Skeletal muscle tissue (tissue), 4 donors: ENCODE data around the gene INTS1. TPM values are rescaled to one million over a fixed set of nuclear protein-coding genes. Genes with fewer than 3 reads are reported as not detected.
"Not testable (repeated sequence)": the region's sequence is repeated elsewhere in the genome, so short reads cannot be mapped to it uniquely, and the experiment has no call there.

Experiments
- H3K27ac ChIP-seq: one replicate; pipeline ENCODE4 v1.7.0; 2013; ENCODE audit warnings: mild to moderate bottlenecking, low read depth, low read length, inconsistent platforms
- H3K27me3 ChIP-seq, 3 donors: one replicate each; pipeline ENCODE4 v1.7.0; 2013; ENCODE audit warnings: low read length in 3 of 3; ENCODE audit not compliant: control insufficient read depth in 3 of 3, insufficient read depth in 3 of 3
- H3K36me3 ChIP-seq, 3 donors: one replicate each; pipeline ENCODE4 v1.7.0; 2013; ENCODE audit warnings: low read length in 3 of 3; ENCODE audit not compliant: control insufficient read depth in 3 of 3, insufficient read depth in 3 of 3
- H3K4me1 ChIP-seq, 3 donors: one replicate each; pipeline ENCODE4 v1.7.0; 2013; ENCODE audit warnings: low read length in 3 of 3, mild to moderate bottlenecking in 3 of 3; ENCODE audit not compliant: control insufficient read depth in 3 of 3, insufficient read depth in 3 of 3
- H3K4me3 ChIP-seq, 3 donors: one replicate each; pipeline ENCODE4 v1.7.0; 2013; ENCODE audit warnings: low read length in 3 of 3
- H3K9ac ChIP-seq, 3 donors: one replicate each; pipeline ENCODE4 v1.7.0; 2013; ENCODE audit warnings: low read length in 3 of 3, mild to moderate bottlenecking in 3 of 3, moderate library complexity in 2 of 3, low read depth in 1 of 3
- H3K9me3 ChIP-seq, 3 donors: one replicate each; pipeline ENCODE4 v1.7.0; 2013; ENCODE audit warnings: low read length in 3 of 3; ENCODE audit not compliant: control insufficient read depth in 3 of 3
- total RNA-seq: library from RNA; depleted of rRNA; stranded (reverse); fragments of >200 nt; gene quantifications from one replicate; pipeline ENCODE4 v1.2.3, GENCODE V29; 2014
- donor health status: Osteomylitis.

INTS1 gene
- total RNA-seq, 1 donor from 2014 or later = 16.7 TPM

- no peaks in the 10 kb centered on the region for H3K27me3 ChIP-seq
- H3K4me3 ChIP-seq = no peak overlapping the region
- no peak overlapping the region for H3K9ac ChIP-seq
- no peak overlapping the region for H3K27ac ChIP-seq
- no peaks in the 10 kb centered on the region for H3K4me1 ChIP-seq
- no peaks in the 10 kb centered on the region for H3K9me3 ChIP-seq
- peaks cover 0 to 2% (median 0%) of the 10 kb centered on the region in 3 donors for H3K36me3 ChIP-seq
Measured at GRCh38 chr7:1449951-1450350, 54.2 kb downstream of the INTS1 start.

DNA sequence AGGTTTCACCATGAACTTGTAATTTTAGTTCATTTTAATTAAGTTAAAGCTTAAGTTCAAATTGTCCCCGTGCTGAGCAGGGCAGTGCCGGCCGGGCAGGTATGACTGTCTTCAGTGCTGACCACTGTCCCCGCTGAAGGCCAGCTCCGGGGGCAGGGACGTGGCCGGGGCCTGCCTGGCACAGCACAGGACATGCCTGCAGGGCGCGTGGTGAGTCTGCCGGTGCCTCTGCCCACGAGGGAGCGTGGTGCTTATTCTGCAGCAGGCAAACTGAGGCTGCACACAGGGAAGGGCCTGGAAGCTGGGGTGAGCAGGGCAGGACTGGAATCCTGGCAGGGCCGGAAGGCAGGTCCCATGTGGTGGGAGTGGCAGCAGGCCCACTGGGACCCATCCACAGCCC lies 54.7 kb downstream of the INTS1 start:
- peaks cover 0 to 2% (median 0%) of the 10 kb centered on the region in 3 donors for H3K36me3 ChIP-seq
- H3K9ac ChIP-seq = no peak overlapping the region
- no peak overlapping the region for H3K4me3 ChIP-seq
- no peaks in the 10 kb centered on the region for H3K9me3 ChIP-seq
- H3K27ac ChIP-seq = no peak overlapping the region
- no peaks in the 10 kb centered on the region for H3K4me1 ChIP-seq
- H3K27me3 ChIP-seq = no peaks in the 10 kb centered on the region

GRCh38 chr7:1448958-1449357 lies 55.2 kb downstream of the INTS1 start:
- H3K36me3 ChIP-seq = peaks cover 0 to 2% (median 0%) of the 10 kb centered on the region in 3 donors
- H3K27me3 ChIP-seq = no peaks in the 10 kb centered on the region
- H3K4me3 ChIP-seq = no peak overlapping the region
- H3K4me1 ChIP-seq = no peaks in the 10 kb centered on the region
- H3K9ac ChIP-seq = no peak overlapping the region
- H3K9me3 ChIP-seq = no peaks in the 10 kb centered on the region
- no peak overlapping the region for H3K27ac ChIP-seq

DNA sequence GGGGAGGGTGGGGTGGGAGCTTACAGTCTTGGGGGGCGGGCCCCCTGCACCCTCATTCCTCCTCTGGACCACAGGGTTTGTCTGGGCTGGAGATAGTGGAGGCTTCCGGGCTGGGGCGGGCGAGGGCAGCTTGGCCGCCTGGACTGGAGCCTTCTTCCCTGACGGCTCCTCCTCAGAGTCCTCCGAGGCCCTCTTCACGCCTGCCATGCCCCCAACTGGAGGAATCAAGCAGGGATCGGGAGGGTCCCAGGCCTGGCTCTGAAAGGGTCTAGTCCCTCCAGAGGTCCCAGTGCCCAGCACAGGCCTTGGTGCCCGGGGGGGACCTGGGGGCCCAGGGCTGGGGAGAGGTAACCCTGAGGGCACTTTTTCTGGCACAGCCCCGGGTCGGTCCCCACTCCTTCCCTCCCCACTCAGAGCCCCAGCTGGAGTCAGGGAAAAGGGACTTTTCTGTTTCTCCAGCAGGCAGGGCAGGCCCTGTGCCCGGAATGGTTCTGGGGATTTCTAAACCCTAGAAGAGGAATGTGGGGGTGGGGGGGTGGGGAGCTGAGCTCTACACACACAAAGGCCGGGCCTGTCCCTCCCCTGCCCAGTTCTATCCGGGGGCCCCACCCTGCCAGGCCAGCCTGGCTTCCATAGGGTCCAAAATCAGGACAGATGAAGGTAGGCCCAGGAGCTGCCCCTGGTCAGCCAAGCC lies 56.5 kb downstream of the INTS1 start:
- H3K36me3 ChIP-seq = peaks cover 0 to 2% (median 0%) of the 10 kb centered on the region in 3 donors
- H3K9ac ChIP-seq = no peak overlapping the region
- no peaks in the 10 kb centered on the region for H3K4me1 ChIP-seq
- H3K27ac ChIP-seq = no peak overlapping the region
- H3K4me3 ChIP-seq = no peak overlapping the region
- H3K9me3 ChIP-seq = no peaks in the 10 kb centered on the region
- H3K27me3 ChIP-seq = no peaks in the 10 kb centered on the region

DNA sequence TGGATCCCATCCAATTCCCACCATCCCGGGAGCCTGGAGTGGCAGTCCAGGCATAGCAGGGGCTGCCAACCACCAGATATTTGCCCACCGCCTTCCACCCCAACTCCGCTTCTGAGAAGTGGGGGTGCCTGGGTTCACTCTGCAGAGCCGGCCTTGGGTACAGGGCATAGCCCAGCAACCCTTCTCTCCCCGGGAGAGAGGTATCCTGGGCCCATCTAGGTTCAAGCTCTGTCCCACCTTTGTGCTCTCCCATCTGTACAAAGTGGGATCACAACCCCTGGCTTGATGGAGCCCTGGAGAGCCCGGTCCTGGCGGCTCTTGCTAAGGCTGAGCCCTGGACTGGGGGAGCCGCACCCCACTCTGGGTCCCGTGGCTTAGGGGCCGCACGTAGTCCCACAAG lies 57.1 kb downstream of the INTS1 start:
- no peaks in the 10 kb centered on the region for H3K27me3 ChIP-seq
- H3K27ac ChIP-seq = no peak overlapping the region
- H3K36me3 ChIP-seq = peaks cover 0 to 2% (median 0%) of the 10 kb centered on the region in 3 donors
- no peak overlapping the region for H3K4me3 ChIP-seq
- no peaks in the 10 kb centered on the region for H3K9me3 ChIP-seq
- no peak overlapping the region for H3K9ac ChIP-seq
- no peaks in the 10 kb centered on the region for H3K4me1 ChIP-seq

DNA sequence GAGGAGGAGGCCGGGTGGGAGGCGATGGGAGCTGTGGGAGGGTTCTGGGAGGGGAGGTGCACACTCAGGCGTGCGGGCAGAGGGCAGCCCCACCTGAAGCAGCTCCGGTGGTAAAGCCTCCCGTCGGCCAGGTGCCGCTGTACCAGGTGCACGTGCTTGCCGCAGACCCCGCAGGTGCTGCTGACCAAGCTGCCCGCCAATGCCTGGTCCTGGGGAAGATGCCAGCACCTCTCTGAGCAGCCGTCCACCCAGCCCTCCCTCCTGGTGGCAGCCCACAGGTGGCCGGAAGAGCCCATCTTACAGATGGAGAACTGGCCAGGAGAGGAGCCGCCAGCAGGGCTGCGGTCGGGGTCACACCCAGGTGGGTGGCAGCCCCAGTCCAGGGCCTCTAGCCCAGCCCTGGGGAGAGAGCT lies 57.6 kb downstream of the INTS1 start:
- no peak overlapping the region for H3K4me3 ChIP-seq
- no peak overlapping the region for H3K27ac ChIP-seq
- no peak overlapping the region for H3K9ac ChIP-seq
- no peaks in the 10 kb centered on the region for H3K9me3 ChIP-seq
- H3K4me1 ChIP-seq = no peaks in the 10 kb centered on the region
- peaks cover 0 to 4% (median 0%) of the 10 kb centered on the region in 3 donors for H3K36me3 ChIP-seq
- no peaks in the 10 kb centered on the region for H3K27me3 ChIP-seq

DNA sequence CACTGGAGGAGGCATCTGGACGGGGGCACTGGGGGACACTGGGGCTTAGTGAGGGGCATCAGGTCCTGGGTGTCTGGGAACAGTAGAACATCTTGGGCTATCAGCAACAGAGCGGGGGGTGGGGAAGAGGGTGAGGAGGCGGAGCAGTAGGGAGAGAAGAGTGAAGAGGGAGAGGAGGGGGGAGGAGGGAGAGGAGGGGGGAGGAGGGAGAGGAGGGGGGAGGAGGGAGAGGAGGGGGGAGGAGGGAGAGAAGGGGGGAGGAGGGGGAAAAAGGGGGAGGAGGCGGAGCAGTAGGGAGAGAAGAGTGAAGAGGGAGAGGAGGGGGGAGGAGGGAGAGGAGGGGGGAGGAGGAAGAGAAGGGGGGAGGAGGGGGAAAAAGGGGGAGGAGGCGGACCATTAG lies 58.2 kb downstream of the INTS1 start:
- H3K9ac ChIP-seq, H3K36me3 ChIP-seq, H3K27ac ChIP-seq, H3K9me3 ChIP-seq, H3K4me1 ChIP-seq, H3K27me3 ChIP-seq, H3K4me3 ChIP-seq: not testable (repeated sequence)

DNA sequence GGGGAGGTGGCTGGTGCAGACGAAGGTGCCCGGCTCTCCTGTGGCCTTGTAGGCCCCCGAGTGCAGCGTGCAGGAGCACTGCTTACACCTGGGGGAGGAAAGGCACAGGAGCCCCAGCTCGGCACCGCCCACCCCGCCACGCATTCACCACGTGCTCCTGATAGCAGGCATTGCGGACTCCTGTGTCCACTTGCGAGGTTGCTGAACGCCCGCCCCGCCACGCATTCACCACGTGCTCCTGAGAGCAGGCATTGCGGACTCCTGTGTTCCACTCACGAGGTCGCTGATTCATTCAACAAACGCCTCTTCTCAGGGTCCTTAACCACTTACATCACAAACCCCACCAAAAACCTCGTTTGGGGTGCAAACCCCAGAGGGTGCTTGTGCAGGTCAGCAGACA lies 58.8 kb downstream of the INTS1 start:
- H3K9me3 ChIP-seq = no peaks in the 10 kb centered on the region
- H3K4me1 ChIP-seq = no peaks in the 10 kb centered on the region
- H3K27ac ChIP-seq = no peak overlapping the region
- H3K4me3 ChIP-seq = no peak overlapping the region
- no peak overlapping the region for H3K9ac ChIP-seq
- no peaks in the 10 kb centered on the region for H3K27me3 ChIP-seq
- peaks cover 0 to 3% (median 2%) of the 10 kb centered on the region in 3 donors for H3K36me3 ChIP-seq

DNA sequence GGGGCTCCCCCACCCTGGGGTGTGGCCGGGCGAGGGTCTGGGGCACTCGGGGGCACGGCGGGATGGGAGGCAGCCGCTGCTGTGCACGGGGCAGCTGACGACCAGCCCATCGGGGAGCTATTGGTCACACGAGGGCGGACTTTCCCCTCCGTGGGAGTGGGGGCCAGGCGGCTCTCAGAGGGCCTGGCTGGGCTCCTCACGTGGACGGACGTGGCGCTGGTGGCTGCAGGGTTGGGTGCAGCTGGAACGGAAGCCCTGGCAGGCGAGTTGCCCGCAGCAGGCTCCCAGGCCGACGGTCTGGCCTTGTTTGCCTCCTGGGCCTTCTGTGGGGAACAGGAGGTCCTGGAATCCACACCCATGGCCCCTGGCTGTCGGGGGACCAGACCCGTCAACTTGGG lies 59.3 kb downstream of the INTS1 start:
- no peak overlapping the region for H3K4me3 ChIP-seq
- H3K27ac ChIP-seq = no peak overlapping the region
- peaks cover 0 to 6% (median 6%) of the 10 kb centered on the region in 3 donors for H3K36me3 ChIP-seq
- H3K9me3 ChIP-seq = no peaks in the 10 kb centered on the region
- no peaks in the 10 kb centered on the region for H3K27me3 ChIP-seq
- H3K4me1 ChIP-seq = no peaks in the 10 kb centered on the region
- no peak overlapping the region for H3K9ac ChIP-seq

DNA sequence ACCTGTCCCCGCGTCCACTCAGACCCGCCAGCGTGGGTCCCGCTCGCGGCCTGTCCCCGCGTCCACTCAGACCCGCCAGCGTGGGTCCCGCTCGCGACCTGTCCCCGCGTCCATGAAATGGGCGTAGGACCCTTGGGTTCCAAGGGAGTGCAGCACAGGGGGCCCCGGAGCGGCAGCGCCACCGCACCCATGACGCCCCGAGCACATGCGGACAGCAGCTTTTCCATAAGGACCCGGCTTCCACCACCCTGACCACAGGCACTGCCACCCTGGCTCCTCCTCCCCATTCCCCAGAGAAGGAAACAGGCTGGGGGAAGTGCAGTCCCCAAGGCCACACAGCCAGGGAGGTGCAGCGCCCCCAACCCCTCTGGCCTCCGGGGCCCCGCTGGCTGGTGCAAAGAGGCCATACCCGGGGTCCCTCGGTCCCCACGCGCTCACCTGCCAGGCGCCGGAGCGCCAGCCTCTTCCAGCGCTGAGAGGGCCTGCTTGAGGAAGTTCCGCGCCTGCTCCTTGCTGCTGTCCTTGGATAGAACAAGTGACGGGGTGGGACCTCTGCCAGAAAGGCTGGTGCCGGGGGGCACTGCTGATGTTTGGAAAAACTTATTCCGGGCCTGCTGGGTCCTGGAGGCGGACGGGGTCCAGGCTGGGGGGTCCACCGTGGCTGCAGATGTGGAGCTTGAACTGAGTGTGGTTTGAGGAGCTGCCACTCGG lies 59.8 kb downstream of the INTS1 start:
- Histone ChIP-seq H3K4me1 (no peaks in the 10 kb centered on the region), H3K9me3 (no peaks in the 10 kb centered on the region), H3K27ac (no peak overlapping the region), H3K9ac (no peak overlapping the region), H3K27me3 (no peaks in the 10 kb centered on the region), H3K36me3 (peaks cover 0 to 8% (median 6%) of the 10 kb centered on the region in 3 donors), H3K4me3 (no peak overlapping the region)
